H9 (cell line): ENCODE measurements around the gene ATAD5. TPM values are rescaled to one million over a fixed set of nuclear protein-coding genes. Genes with fewer than 3 reads are reported as not detected.

ENCODE experiments used
- DNase-seq: peaks from one replicate; pipeline ENCODE4 v3.0.0-alpha.2; 2017
- H2AFZ ChIP-seq: one replicate; pipeline ENCODE4 v1.6.1; 2013; ENCODE audit warnings: mild to moderate bottlenecking, low read length, control low read depth, moderate library complexity
- H2AK5ac ChIP-seq: 2 replicates; pipeline ENCODE4 v1.6.1; 2013; ENCODE audit warnings: low read length, control low read depth, mixed read lengths; ENCODE audit not compliant: insufficient read length
- H2BK120ac ChIP-seq: one replicate; pipeline ENCODE4 v1.6.1; 2013; ENCODE audit warnings: low read depth, mild to moderate bottlenecking, low read length, control low read depth, inconsistent platforms; ENCODE audit not compliant: poor library complexity, severe bottlenecking
- H2BK12ac ChIP-seq: 2 replicates; pipeline ENCODE4 v1.6.1; 2013; ENCODE audit warnings: low read length, control low read depth, mixed read lengths, low read depth; ENCODE audit not compliant: insufficient read length
- H2BK15ac ChIP-seq: 2 replicates; pipeline ENCODE4 v1.6.1; 2013; ENCODE audit warnings: low read depth, low read length, control low read depth
- H2BK20ac ChIP-seq: one replicate; pipeline ENCODE4 v1.6.1; 2013; ENCODE audit warnings: low read depth, mild to moderate bottlenecking, low read length, control low read depth, inconsistent platforms; ENCODE audit not compliant: poor library complexity, severe bottlenecking
- H2BK5ac ChIP-seq: 2 replicates; pipeline ENCODE4 v1.6.1; 2013; ENCODE audit warnings: low read length, control low read depth, mixed read lengths; ENCODE audit not compliant: insufficient read length
- H3K14ac ChIP-seq: 2 replicates; pipeline ENCODE4 v1.6.1; 2013; ENCODE audit warnings: low read length, control low read depth; ENCODE audit not compliant: insufficient read depth
- H3K18ac ChIP-seq: 2 replicates; pipeline ENCODE4 v1.6.1; 2013; ENCODE audit warnings: low read depth, mild to moderate bottlenecking, mixed read lengths, low read length, control low read depth; ENCODE audit not compliant: insufficient read length
- H3K23ac ChIP-seq: 2 replicates; pipeline ENCODE4 v1.6.1; 2013; ENCODE audit warnings: low read length, control low read depth, mixed read lengths, low read depth; ENCODE audit not compliant: insufficient read length
- H3K23me2 ChIP-seq: 2 replicates; pipeline ENCODE4 v1.6.1; 2013; ENCODE audit warnings: low read depth, mild to moderate bottlenecking, mixed read lengths, low read length, control low read depth; ENCODE audit not compliant: insufficient read length, poor library complexity, severe bottlenecking
- H3K27ac ChIP-seq: 2 replicates; pipeline ENCODE4 v1.5.1; 2013; ENCODE audit warnings: low read length, control low read depth, mixed read lengths, low read depth; ENCODE audit not compliant: insufficient read length
- H3K27me3 ChIP-seq: 2 replicates; pipeline ENCODE4 v1.6.1; 2013; ENCODE audit warnings: low read length, control low read depth, inconsistent platforms; ENCODE audit not compliant: insufficient read depth
- H3K4ac ChIP-seq: 2 replicates; pipeline ENCODE4 v1.6.1; 2013; ENCODE audit warnings: low read depth, mild to moderate bottlenecking, control low read depth, inconsistent platforms, low read length, moderate library complexity
- H3K4me1 ChIP-seq: 2 replicates; pipeline ENCODE4 v1.6.1; 2013; ENCODE audit warnings: low read length, control low read depth, inconsistent platforms; ENCODE audit not compliant: insufficient read depth
- H3K4me2 ChIP-seq: 2 replicates; pipeline ENCODE4 v1.6.1; 2013; ENCODE audit warnings: low read length, control low read depth, mixed read lengths; ENCODE audit not compliant: insufficient read length, insufficient read depth
- H3K56ac ChIP-seq: 2 replicates; pipeline ENCODE4 v1.6.1; 2013; ENCODE audit warnings: low read depth, mild to moderate bottlenecking, mixed read lengths, low read length, control low read depth; ENCODE audit not compliant: insufficient read length
- H3K79me1 ChIP-seq: 2 replicates; pipeline ENCODE4 v1.6.1; 2013; ENCODE audit warnings: low read depth, mild to moderate bottlenecking, moderate library complexity, low read length, control low read depth, inconsistent platforms; ENCODE audit not compliant: insufficient read depth, poor library complexity, severe bottlenecking
- H3K79me2 ChIP-seq: 2 replicates; pipeline ENCODE4 v1.6.1; 2013; ENCODE audit warnings: low read length, control low read depth, inconsistent platforms; ENCODE audit not compliant: insufficient read depth
- H3K9ac ChIP-seq: 2 replicates; pipeline ENCODE4 v1.6.1; 2013; ENCODE audit warnings: low read length, control low read depth, mixed read lengths; ENCODE audit not compliant: insufficient read length; ENCODE audit errors: extremely low read depth
- H3K9me3 ChIP-seq: one replicate; pipeline ENCODE4 v1.6.1; 2013; ENCODE audit warnings: low read depth, low read length, inconsistent platforms; ENCODE audit not compliant: control insufficient read depth
- H3T11ph ChIP-seq: one replicate; pipeline ENCODE4 v1.6.1; 2013; ENCODE audit warnings: mild to moderate bottlenecking, low read length, control low read depth, inconsistent platforms
- H4K20me1 ChIP-seq: one replicate; pipeline ENCODE4 v1.6.1; 2013; ENCODE audit not compliant: control insufficient read depth, insufficient read length, insufficient read depth
- H4K5ac ChIP-seq: 2 replicates; pipeline ENCODE4 v1.6.1; 2013; ENCODE audit warnings: low read depth, mild to moderate bottlenecking, mixed read lengths, low read length, control low read depth; ENCODE audit not compliant: insufficient read length
- H4K8ac ChIP-seq: replicated peaks from 2 replicates; pipeline ENCODE4 v1.6.1; 2013; ENCODE audit warnings: low read length, control low read depth, mixed read lengths, low read depth; ENCODE audit not compliant: insufficient read length
- H4K91ac ChIP-seq: 2 replicates; pipeline ENCODE4 v1.6.1; 2013; ENCODE audit warnings: low read depth, mild to moderate bottlenecking, moderate library complexity, mixed read lengths, low read length, control low read depth; ENCODE audit not compliant: insufficient read length
- H3K27ac Mint-ChIP-seq, 3 experiments: 2 replicates in 2 of 3; 3 replicates in 1 of 3; pipeline ENCODE4 v1.8.0; 2020 to 2021; ENCODE audit warnings: mixed read lengths in 3 of 3, mild to moderate bottlenecking in 1 of 3, moderate library complexity in 1 of 3
- H3K27me3 Mint-ChIP-seq: 2 replicates; pipeline ENCODE4 v1.8.0; 2021; ENCODE audit warnings: low read depth, mild to moderate bottlenecking, moderate library complexity, mixed read lengths
- H3K36me3 Mint-ChIP-seq, 3 experiments: 2 replicates in 2 of 3; 3 replicates in 1 of 3; pipeline ENCODE4 v1.8.0; 2020 to 2021; ENCODE audit warnings: low read depth in 3 of 3, mixed read lengths in 3 of 3; ENCODE audit not compliant: insufficient read depth in 1 of 3
- H3K4me1 Mint-ChIP-seq, 2 experiments: 2 replicates each; pipeline ENCODE4 v1.8.0; 2020; ENCODE audit warnings: mixed read lengths in 2 of 2
- H3K4me3 Mint-ChIP-seq, 2 experiments: 2 replicates in 1 of 2; 3 replicates in 1 of 2; pipeline ENCODE4 v1.8.0; 2020 to 2021; ENCODE audit warnings: mild to moderate bottlenecking in 2 of 2, mixed read lengths in 2 of 2, moderate library complexity in 1 of 2
- H3K9me3 Mint-ChIP-seq, 2 experiments: 2 replicates in 1 of 2; 3 replicates in 1 of 2; pipeline ENCODE4 v1.8.0; 2020; ENCODE audit warnings: mild to moderate bottlenecking in 2 of 2, mixed read lengths in 2 of 2, moderate library complexity in 1 of 2
- CTCF ChIP-seq: fragments of 200-600 bp; sonication (generic); conservative IDR thresholded peaks from 3 replicates; pipeline ENCODE4 v1.8.0; 2021; ENCODE audit warnings: antibody characterized with exemption, mild to moderate bottlenecking
- WGBS: extraction: QIAGEN DNeasy Blood & Tissue Kit; methylation state at CpG from one replicate; pipeline ENCODE4 v1.1.7; 2013; ENCODE audit warnings: missing lambda C conversion rate, low lambda C conversion rate, mixed read lengths; ENCODE audit not compliant: insufficient read length; ENCODE audit errors: extremely low coverage; 5-methylcytosine and 5-hydroxymethylcytosine counted together
- total RNA-seq: library from RNA; stranded (reverse); gene quantifications from 2 replicates; pipeline ENCODE4 v1.2.1, GENCODE V29; 2021

ATAD5 gene
- total RNA-seq, 1 experiment from 2014 or later: 27.0 TPM

- no peak overlapping the region for H3K4me3 Mint-ChIP-seq
- Histone ChIP-seq H3K9ac (no peak overlapping the region), H3K9me3 (no peaks in the 10 kb centered on the region)
Observed at GRCh38 chr17:30829022-30829421, 2.7 kb upstream of the ATAD5 start.

More at GRCh38 chr17:30829022-30829421, 2.7 kb upstream of the ATAD5 start:
- Histone ChIP-seq H3K4ac (no peak overlapping the region), H3T11ph (no peak overlapping the region), H3K23ac (no peak overlapping the region), H3K27ac (no peak overlapping the region), H3K27me3 (no peaks in the 10 kb centered on the region), H3K23me2 (peaks cover 6% of the 10 kb centered on the region), H4K8ac (no peak overlapping the region), H3K14ac (no peak overlapping the region), H3K79me2 (peaks cover 9% of the 10 kb centered on the region; the same call in 1 of the 2 replicates), H2BK120ac (no peak overlapping the region), H4K20me1 (no peaks in the 10 kb centered on the region), H2BK5ac (no peak overlapping the region), H3K79me1 (no peaks in the 10 kb centered on the region), H2BK15ac (no peak overlapping the region), H3K18ac (no peak overlapping the region), H2BK20ac (no peak overlapping the region), H4K5ac (no peak overlapping the region), H2AK5ac (no peak overlapping the region), H2AFZ (no peak overlapping the region), H3K4me1 (no peaks in the 10 kb centered on the region; the same call in 1 of the 2 replicates), H3K4me2 (no peak overlapping the region), H2BK12ac (no peak overlapping the region), H4K91ac (no peak overlapping the region), H3K56ac (no peak overlapping the region)
- no CpG with 5 or more reads among the region's 5 CpGs for WGBS
- peaks cover 2% of the 10 kb centered on the region for H3K27me3 Mint-ChIP-seq
- DNase-seq: no peak
- peaks cover 0 to under 1% (median under 1%) of the 10 kb centered on the region in 3 experiments; a peak in 3 of 7 replicates for H3K36me3 Mint-ChIP-seq
- no peaks in the 10 kb centered on the region; a peak in 1 of 5 replicates for H3K9me3 Mint-ChIP-seq
- TF ChIP-seq CTCF: no peak
- no peak overlapping the region for H3K27ac Mint-ChIP-seq
- peaks cover 15 to 25% of the 10 kb centered on the region in 2 experiments for H3K4me1 Mint-ChIP-seq
